ENCODE data around the gene IL2RA. TPM values are rescaled to one million over a fixed set of nuclear protein-coding genes. Genes with fewer than 3 reads are reported as not detected.

Gene IL2RA
- total and polyA plus RNA-seq, 3 donors from 2014 or later: 0.62 to 1.0 TPM; not detected in 1

- no peak for DNase-seq
Observed at GRCh38 chr10:6046773-6047611, 15.2 kb downstream of the IL2RA start.

GRCh38 chr10:6045878-6046772, 16.0 kb downstream of the IL2RA start:
- intact Hi-C loops (cut with DNase I; ENCODE audit: low total_unique reads): no loop called here

More at GRCh38 chr10:6046773-6047611, 15.2 kb downstream of the IL2RA start:
- Histone ChIP-seq H3K27me3 (no peaks in the 10 kb centered on the region), H3K4me3 (no peak overlapping the region), H3K36me3 (ENCODE audit: low read depth, missing control alignments) (no peaks in the 10 kb centered on the region), H3K9me3 (no peaks in the 10 kb centered on the region), H3K4me1 (no peaks in the 10 kb centered on the region), H3K27ac (no peak overlapping the region)
- 82 to 85% methylated on average over 10 to 14 of the region's 14 CpGs for WGBS, 2 donors
- TF ChIP-seq CTCF (IDR thresholded peaks at IDR 0.05) (no peak), POLR2A (IDR thresholded peaks at IDR 0.05) (no peak)
- intact Hi-C loops (cut with DNase I; ENCODE audit: low total_unique reads): no loop called here

GRCh38 chr10:6045314-6045848, 16.8 kb downstream of the IL2RA start:
- Histone ChIP-seq H3K9me3 (no peaks in the 10 kb centered on the region), H3K36me3 (ENCODE audit: low read depth, missing control alignments) (no peaks in the 10 kb centered on the region), H3K27me3 (no peaks in the 10 kb centered on the region), H3K4me3 (no peak overlapping the region), H3K4me1 (no peaks in the 10 kb centered on the region), H3K27ac (no peak overlapping the region)
- DNase-seq: no peak
- intact Hi-C loops (cut with DNase I; ENCODE audit: low total_unique reads): no loop called here
- 73% methylated on average over 8 of the region's 8 CpGs for WGBS, 2 donors
- no peak for TF ChIP-seq POLR2A (IDR thresholded peaks at IDR 0.05)

More at GRCh38 chr10:6045878-6046772, 16.0 kb downstream of the IL2RA start:
- H3K4me1 ChIP-seq: no peaks in the 10 kb centered on the region
- no peak overlapping the region for H3K27ac ChIP-seq
- H3K4me3 ChIP-seq: no peak overlapping the region
- no peaks in the 10 kb centered on the region for H3K9me3 ChIP-seq
- H3K27me3 ChIP-seq: no peaks in the 10 kb centered on the region
- no peaks in the 10 kb centered on the region for H3K36me3 ChIP-seq (ENCODE audit: low read depth, missing control alignments)
- 81 to 82% methylated on average over 9 of the region's 9 CpGs for WGBS, 2 donors
- TF ChIP-seq CTCF (IDR thresholded peaks at IDR 0.05) (no peak), POLR2A (IDR thresholded peaks at IDR 0.05) (no peak)
- DNase-seq: no peak

- H3K27ac ChIP-seq: no peak overlapping the region
- intact Hi-C loops (cut with DNase I; ENCODE audit: low total_unique reads): no loop called here
- H3K36me3 ChIP-seq (ENCODE audit: low read depth, missing control alignments): no peaks in the 10 kb centered on the region
- no peak for TF ChIP-seq POLR2A (IDR thresholded peaks at IDR 0.05)
- TF ChIP-seq CTCF (IDR thresholded peaks at IDR 0.05): no peak
- no peaks in the 10 kb centered on the region for H3K9me3 ChIP-seq
- H3K27me3 ChIP-seq: no peaks in the 10 kb centered on the region
- DNase-seq: no peak
- no peaks in the 10 kb centered on the region for H3K4me1 ChIP-seq
- no peak overlapping the region for H3K4me3 ChIP-seq
- WGBS, 2 donors: 59 to 68% methylated on average over 4 of the region's 4 CpGs
Observed at GRCh38 chr10:6044751-6045313, 17.3 kb downstream of the IL2RA start.

Measured in testis (tissue), 3 donors.